Measurements from ENCODE around the gene FAM180A. TPM values are rescaled to one million over a fixed set of nuclear protein-coding genes. Genes with fewer than 3 reads are reported as not detected.

Gene FAM180A
- total and polyA plus RNA-seq, 9 of the 15 experiments (the other 6 are each of a cell fraction or from before 2014, with no cell fraction given): not detected

- Histone ChIP-seq H3K9ac (ENCODE audit: insufficient read depth in 1 of 2, low read depth in 2 of 2, low read length in 2 of 2) (no peak overlapping the region), H3K4me3 (no peak overlapping the region), H4K20me1 (replicated peaks; ENCODE audit: control insufficient read depth, insufficient read depth, low read length) (no peaks in the 10 kb centered on the region), H3K4me1 (replicated peaks in 1 of 2; ENCODE audit: control insufficient read depth in 2 of 2, insufficient read depth in 2 of 2, low read length in 2 of 2) (no peaks in the 10 kb centered on the region; a peak in 2 of 5 replicates), H3K4me2 (ENCODE audit: insufficient read depth, low read length) (no peak overlapping the region), H3K36me3 (ENCODE audit: control insufficient read depth, insufficient read depth, low read length) (no peaks in the 10 kb centered on the region), H3K27me3 (ENCODE audit: control insufficient read depth in 2 of 2, insufficient read depth in 2 of 2, low read length in 2 of 2) (peaks cover 28 to 30% of the 10 kb centered on the region in 2 experiments), H3K79me2 (ENCODE audit: control insufficient read depth, insufficient read depth, low read length) (no peaks in the 10 kb centered on the region), H3K27ac (ENCODE audit: extremely low read depth, low read depth, low read length) (no peak overlapping the region), H3K9me3 (replicated peaks; ENCODE audit: control insufficient read depth, insufficient read depth, low read depth, low read length) (peaks cover 2% of the 10 kb centered on the region; the same call in 1 of the 2 replicates), H2AFZ (ENCODE audit: low read depth, low read length) (no peak overlapping the region), H3K9me1 (ENCODE audit: control insufficient read depth, insufficient read depth, low read length) (no peaks in the 10 kb centered on the region)
- no TSS peak for BruUV-seq (replicated peaks)
- in situ Hi-C loops (cut with MboI): no loop called here
- DNase-seq (ENCODE audit: extremely low read depth in 1 of 4, low spot score in 3 of 4): no peak
- intact Hi-C loops (cut with micrococcal nuclease): loop anchor here (5.0 kb wide), 1 partner anchor 110 kb away; no protein-coding TSS in a partner anchor
- CTCF ChIA-PET (ENCODE audit: low intra/inter-chr PET ratio): no interaction called here
- no peak for ATAC-seq
- FAIRE-seq: no peak
- TF ChIP-seq, protein P1, sequence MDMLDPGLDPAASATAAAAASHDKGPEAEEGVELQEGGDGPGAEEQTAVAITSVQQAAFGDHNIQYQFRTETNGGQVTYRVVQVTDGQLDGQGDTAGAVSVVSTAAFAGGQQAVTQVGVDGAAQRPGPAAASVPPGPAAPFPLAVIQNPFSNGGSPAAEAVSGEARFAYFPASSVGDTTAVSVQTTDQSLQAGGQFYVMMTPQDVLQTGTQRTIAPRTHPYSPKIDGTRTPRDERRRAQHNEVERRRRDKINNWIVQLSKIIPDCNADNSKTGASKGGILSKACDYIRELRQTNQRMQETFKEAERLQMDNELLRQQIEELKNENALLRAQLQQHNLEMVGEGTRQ (CRISPR knock-in tag; IDR thresholded peaks at IDR 0.05): peak; percentile 7; the same call in 1 of the 2 replicates
- TF ChIP-seq, protein P2, sequence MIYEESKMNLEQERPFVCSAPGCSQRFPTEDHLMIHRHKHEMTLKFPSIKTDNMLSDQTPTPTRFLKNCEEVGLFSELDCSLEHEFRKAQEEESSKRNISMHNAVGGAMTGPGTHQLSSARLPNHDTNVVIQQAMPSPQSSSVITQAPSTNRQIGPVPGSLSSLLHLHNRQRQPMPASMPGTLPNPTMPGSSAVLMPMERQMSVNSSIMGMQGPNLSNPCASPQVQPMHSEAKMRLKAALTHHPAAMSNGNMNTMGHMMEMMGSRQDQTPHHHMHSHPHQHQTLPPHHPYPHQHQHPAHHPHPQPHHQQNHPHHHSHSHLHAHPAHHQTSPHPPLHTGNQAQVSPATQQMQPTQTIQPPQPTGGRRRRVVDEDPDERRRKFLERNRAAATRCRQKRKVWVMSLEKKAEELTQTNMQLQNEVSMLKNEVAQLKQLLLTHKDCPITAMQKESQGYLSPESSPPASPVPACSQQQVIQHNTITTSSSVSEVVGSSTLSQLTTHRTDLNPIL (CRISPR knock-in tag; IDR thresholded peaks at IDR 0.05): no peak
- TF ChIP-seq BACH1 (tag; IDR thresholded peaks at IDR 0.05) (no peak), USF1 (CRISPR knock-in tag; IDR thresholded peaks at IDR 0.05) (peak; percentile 13; the same call in 1 of the 2 replicates)
- WGBS (ENCODE audit: insufficient coverage, low coverage, missing lambda C conversion rate): 2% methylated on average over 9 of the region's 9 CpGs
- POLR2A ChIA-PET: interaction anchor here (1.9 kb wide), 1 partner anchor 10 kb away, joined by 6 read pairs; no protein-coding TSS in a partner anchor
Measured at GRCh38 chr7:135782377-135782776, 33.8 kb upstream of the FAM180A start.

All from K562 (cell line).